ENCODE measurements around the gene SNTG2.

SNTG2 gene

GRCh38 chr2:1147873-1148612, 197.4 kb downstream of the SNTG2 start:
- H3K36me3 ChIP-seq (ENCODE audit: insufficient read depth, low read length), result no peaks in the 10 kb centered on the region
- no peak overlapping the region for H3K9ac ChIP-seq (ENCODE audit: low read depth, low read length, poor library complexity, severe bottlenecking)
- H2AFZ ChIP-seq (ENCODE audit: low read length), result no peak overlapping the region; the same call in 1 of the 2 replicates
- 0 out of 2 replicates have a peak, but pooled peaks cover 3% of the 10 kb centered on the region for H3K9me3 ChIP-seq (ENCODE audit: insufficient read depth, low read depth, low read length)
- no peaks in the 10 kb centered on the region for H3K79me2 ChIP-seq (ENCODE audit: insufficient read depth, low read length)
- TF ChIP-seq CTCF (conservative IDR thresholded peaks at IDR 0.05; ENCODE audit: low read length), result peak; percentile 36; the same call in 1 of the 2 replicates
- no peak for TF ChIP-seq EZH2phosphoT487 (IDR thresholded peaks at IDR 0.05; ENCODE audit: borderline replicate concordance)
- no peaks in the 10 kb centered on the region for H3K4me1 ChIP-seq (ENCODE audit: insufficient read depth, low read length, poor library complexity, severe bottlenecking)
- H3K4me2 ChIP-seq (ENCODE audit: low read depth, low read length, poor library complexity, severe bottlenecking), result no peak overlapping the region
- H3K9me2 ChIP-seq (replicated peaks; ENCODE audit: low read depth, low read length), result no peaks in the 10 kb centered on the region
- H3K27me3 ChIP-seq (ENCODE audit: insufficient read depth, low read length, poor library complexity, severe bottlenecking), result no peaks in the 10 kb centered on the region
- H3F3A ChIP-seq (ENCODE audit: low read depth), result no peaks in the 10 kb centered on the region
- H3K4me3 ChIP-seq (ENCODE audit: low read length, poor library complexity, severe bottlenecking), result no peak overlapping the region
- no peaks in the 10 kb centered on the region for H4K20me1 ChIP-seq (ENCODE audit: insufficient read depth, low read length, poor library complexity, severe bottlenecking)

GRCh38 chr2:1150724-1151511, 200.3 kb downstream of the SNTG2 start:
- Histone ChIP-seq H3K9me3 (ENCODE audit: insufficient read depth, low read depth, low read length) (no peaks in the 10 kb centered on the region), H3K4me3 (ENCODE audit: low read length, poor library complexity, severe bottlenecking) (no peak overlapping the region), H3K9ac (ENCODE audit: low read depth, low read length, poor library complexity, severe bottlenecking) (no peak overlapping the region), H4K20me1 (ENCODE audit: insufficient read depth, low read length, poor library complexity, severe bottlenecking) (no peaks in the 10 kb centered on the region), H3K4me2 (ENCODE audit: low read depth, low read length, poor library complexity, severe bottlenecking) (no peak overlapping the region), H3K79me2 (ENCODE audit: insufficient read depth, low read length) (no peaks in the 10 kb centered on the region), H2AFZ (ENCODE audit: low read length) (no peak overlapping the region), H3F3A (ENCODE audit: low read depth) (no peaks in the 10 kb centered on the region), H3K9me2 (replicated peaks; ENCODE audit: low read depth, low read length) (no peaks in the 10 kb centered on the region), H3K27me3 (ENCODE audit: insufficient read depth, low read length, poor library complexity, severe bottlenecking) (no peaks in the 10 kb centered on the region), H3K4me1 (ENCODE audit: insufficient read depth, low read length, poor library complexity, severe bottlenecking) (no peaks in the 10 kb centered on the region), H3K36me3 (ENCODE audit: insufficient read depth, low read length) (no peaks in the 10 kb centered on the region)
- TF ChIP-seq CTCF (conservative IDR thresholded peaks at IDR 0.05; ENCODE audit: low read length) (no peak), EZH2phosphoT487 (IDR thresholded peaks at IDR 0.05; ENCODE audit: borderline replicate concordance) (no peak)

- Histone ChIP-seq H3K9ac (ENCODE audit: low read depth, low read length, poor library complexity, severe bottlenecking) (no peak overlapping the region), H3K4me1 (ENCODE audit: insufficient read depth, low read length, poor library complexity, severe bottlenecking) (no peaks in the 10 kb centered on the region), H3K9me2 (replicated peaks; ENCODE audit: low read depth, low read length) (no peaks in the 10 kb centered on the region), H3K4me3 (ENCODE audit: low read length, poor library complexity, severe bottlenecking) (no peak overlapping the region), H2AFZ (ENCODE audit: low read length) (no peak overlapping the region), H3K27me3 (ENCODE audit: insufficient read depth, low read length, poor library complexity, severe bottlenecking) (no peaks in the 10 kb centered on the region), H3K36me3 (ENCODE audit: insufficient read depth, low read length) (no peaks in the 10 kb centered on the region), H4K20me1 (ENCODE audit: insufficient read depth, low read length, poor library complexity, severe bottlenecking) (no peaks in the 10 kb centered on the region), H3F3A (ENCODE audit: low read depth) (no peaks in the 10 kb centered on the region), H3K9me3 (ENCODE audit: insufficient read depth, low read depth, low read length) (no peaks in the 10 kb centered on the region), H3K79me2 (ENCODE audit: insufficient read depth, low read length) (no peaks in the 10 kb centered on the region), H3K4me2 (ENCODE audit: low read depth, low read length, poor library complexity, severe bottlenecking) (no peak overlapping the region)
- TF ChIP-seq CTCF (conservative IDR thresholded peaks at IDR 0.05; ENCODE audit: low read length), result no peak
- TF ChIP-seq EZH2phosphoT487 (IDR thresholded peaks at IDR 0.05; ENCODE audit: borderline replicate concordance), result no peak
Measured at GRCh38 chr2:1152375-1152774, 201.7 kb downstream of the SNTG2 start.
